Measurements from ENCODE around the gene COL23A1.

The COL23A1 gene

DNA sequence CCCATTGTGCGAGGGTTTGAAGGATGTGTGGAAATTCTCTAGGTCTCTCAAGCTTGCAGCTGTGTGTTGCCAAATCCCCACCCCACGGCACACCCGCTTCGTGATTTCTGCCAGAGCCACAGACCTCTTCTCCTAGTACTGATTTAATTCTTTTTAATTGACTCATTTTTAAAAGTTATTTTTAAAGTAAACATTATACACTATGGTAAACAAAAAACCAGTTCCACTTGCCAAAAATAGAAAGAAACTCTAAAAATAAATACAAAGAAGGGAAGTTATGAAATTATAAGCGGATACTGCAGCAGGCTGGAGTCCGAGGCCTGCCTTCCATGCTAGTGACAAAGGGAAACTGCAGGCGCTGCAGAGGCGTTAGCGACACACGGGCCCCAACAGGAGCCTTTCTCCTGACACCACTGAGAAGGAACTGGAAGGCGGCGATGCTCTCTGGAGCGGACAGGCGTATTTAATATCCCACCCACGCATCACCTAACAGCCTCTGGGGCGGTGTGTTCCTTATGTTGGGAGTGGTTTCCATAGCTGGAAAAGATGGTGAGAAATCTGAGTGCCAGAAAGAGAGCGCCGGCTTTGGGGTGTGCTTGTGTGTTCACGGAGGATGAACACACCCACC is 122.5 kb downstream of the COL23A1 start:
- no peak overlapping the region for H3K4me2 ChIP-seq (ENCODE audit: low read length)

DNA sequence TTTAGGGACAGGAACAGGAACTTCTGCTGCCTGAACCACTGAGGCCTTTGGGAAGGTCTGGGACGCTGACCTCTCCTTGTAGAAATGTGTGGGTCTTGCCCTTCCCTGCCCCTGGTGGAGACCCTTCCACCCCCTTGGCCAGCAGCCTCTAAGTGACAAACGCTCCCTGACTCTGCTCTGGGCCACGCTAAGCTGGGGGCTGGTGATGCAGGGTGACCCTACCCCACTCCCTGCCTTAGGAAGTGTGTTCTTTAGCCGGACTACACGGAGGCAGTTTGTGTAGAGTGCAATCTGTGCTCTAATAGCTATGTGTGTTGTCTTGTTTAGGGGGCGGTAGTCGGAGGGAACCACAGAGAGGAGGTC is 123.0 kb downstream of the COL23A1 start:
- Histone ChIP-seq H3K27ac (ENCODE audit: low read length) (no peak overlapping the region), H3K4me1 (ENCODE audit: low read length) (no peaks in the 10 kb centered on the region)
- TF ChIP-seq EZH2phosphoT487 (IDR thresholded peaks at IDR 0.05; ENCODE audit: low read depth) = no peak
- TF ChIP-seq CTCF (IDR thresholded peaks at IDR 0.05; ENCODE audit: low read depth, low read length) = no peak

More for the DNA sequence above, 122.5 kb downstream of the COL23A1 start:
- no peak overlapping the region for H2AFZ ChIP-seq (ENCODE audit: low read depth, low read length)
- no peaks in the 10 kb centered on the region for H3K9me3 ChIP-seq (ENCODE audit: insufficient read depth, low read length)
- no peaks in the 10 kb centered on the region for H3K79me2 ChIP-seq (ENCODE audit: low read length)
- no peak for TF ChIP-seq EZH2phosphoT487 (IDR thresholded peaks at IDR 0.05; ENCODE audit: low read depth)
- H3K36me3 ChIP-seq (replicated peaks; ENCODE audit: low read depth, low read length) = no peaks in the 10 kb centered on the region
- no peak overlapping the region for H3K4me3 ChIP-seq (ENCODE audit: low read length)
- H3K27me3 ChIP-seq (ENCODE audit: low read depth, low read length) = no peaks in the 10 kb centered on the region
- H3K9ac ChIP-seq (ENCODE audit: low read length) = no peak overlapping the region
- H3K27ac ChIP-seq (ENCODE audit: low read length) = no peak overlapping the region
- H3K4me1 ChIP-seq (ENCODE audit: low read length) = no peaks in the 10 kb centered on the region
- H4K20me1 ChIP-seq (ENCODE audit: insufficient read depth, low read length) = no peaks in the 10 kb centered on the region

DNA sequence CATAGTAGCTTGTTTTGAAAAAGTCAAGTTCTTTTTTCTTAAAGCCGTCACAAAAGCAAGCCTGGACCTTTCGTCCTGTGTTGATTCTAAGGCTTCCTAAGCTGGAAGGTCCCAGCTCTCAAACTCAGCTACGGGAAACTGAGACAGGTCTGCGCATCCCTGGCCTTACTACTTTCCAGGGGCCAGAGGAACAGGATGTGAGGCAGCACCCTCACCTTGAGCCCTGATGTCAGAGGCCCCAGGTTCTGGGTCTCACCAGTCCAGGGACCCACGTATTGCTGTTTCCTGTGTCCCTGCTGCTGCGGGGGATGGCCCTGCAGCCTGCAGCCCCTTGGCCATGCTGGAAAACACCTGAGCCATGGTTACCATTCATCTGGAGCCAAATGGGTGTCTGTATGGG is 123.9 kb downstream of the COL23A1 start:
- no peak overlapping the region for H3K4me3 ChIP-seq (ENCODE audit: low read length)
- TF ChIP-seq EZH2phosphoT487 (IDR thresholded peaks at IDR 0.05; ENCODE audit: low read depth) = no peak
- no peak for TF ChIP-seq CTCF (IDR thresholded peaks at IDR 0.05; ENCODE audit: low read depth, low read length)
- H3K27me3 ChIP-seq (ENCODE audit: low read depth, low read length) = no peaks in the 10 kb centered on the region
- no peaks in the 10 kb centered on the region for H3K79me2 ChIP-seq (ENCODE audit: low read length)
- no peaks in the 10 kb centered on the region for H3K4me1 ChIP-seq (ENCODE audit: low read length)
- no peaks in the 10 kb centered on the region for H4K20me1 ChIP-seq (ENCODE audit: insufficient read depth, low read length)
- no peaks in the 10 kb centered on the region for H3K36me3 ChIP-seq (replicated peaks; ENCODE audit: low read depth, low read length)
- no peak overlapping the region for H3K4me2 ChIP-seq (ENCODE audit: low read length)
- no peak overlapping the region for H3K27ac ChIP-seq (ENCODE audit: low read length)
- no peak overlapping the region for H3K9ac ChIP-seq (ENCODE audit: low read length)
- H3K9me3 ChIP-seq (ENCODE audit: insufficient read depth, low read length) = no peaks in the 10 kb centered on the region
- no peak overlapping the region for H2AFZ ChIP-seq (ENCODE audit: low read depth, low read length)

More for the DNA sequence above, 123.0 kb downstream of the COL23A1 start:
- Histone ChIP-seq H3K9ac (ENCODE audit: low read length) (no peak overlapping the region), H3K79me2 (ENCODE audit: low read length) (no peaks in the 10 kb centered on the region), H3K4me2 (ENCODE audit: low read length) (no peak overlapping the region), H3K4me3 (ENCODE audit: low read length) (no peak overlapping the region), H3K27me3 (ENCODE audit: low read depth, low read length) (no peaks in the 10 kb centered on the region), H4K20me1 (ENCODE audit: insufficient read depth, low read length) (no peaks in the 10 kb centered on the region), H2AFZ (ENCODE audit: low read depth, low read length) (no peak overlapping the region), H3K36me3 (replicated peaks; ENCODE audit: low read depth, low read length) (no peaks in the 10 kb centered on the region), H3K9me3 (ENCODE audit: insufficient read depth, low read length) (no peaks in the 10 kb centered on the region)

DNA sequence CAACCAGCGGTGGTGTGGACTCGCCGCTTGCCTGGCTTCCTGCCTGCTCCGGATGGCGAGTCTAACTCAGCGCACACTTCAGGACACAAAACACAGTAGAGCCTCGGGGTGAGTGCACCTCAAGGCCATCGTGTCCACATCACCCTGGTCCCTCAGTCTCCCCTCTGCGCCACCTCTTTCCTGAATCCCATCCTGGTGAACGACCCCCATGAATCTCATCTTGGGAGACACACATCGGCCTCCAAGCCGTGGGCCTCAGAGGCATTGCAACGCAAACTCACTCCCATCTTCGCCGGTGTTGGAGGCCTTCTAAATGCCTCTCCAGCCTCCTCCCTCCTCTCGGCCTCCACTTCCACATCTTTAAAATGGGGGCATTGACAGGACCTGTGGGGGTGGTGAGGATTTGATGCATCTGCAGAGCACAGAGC is 124.3 kb downstream of the COL23A1 start:
- Histone ChIP-seq H3K79me2 (ENCODE audit: low read length) (no peaks in the 10 kb centered on the region), H3K27me3 (ENCODE audit: low read depth, low read length) (no peaks in the 10 kb centered on the region), H3K9ac (ENCODE audit: low read length) (no peak overlapping the region), H3K4me3 (ENCODE audit: low read length) (no peak overlapping the region), H4K20me1 (ENCODE audit: insufficient read depth, low read length) (no peaks in the 10 kb centered on the region), H2AFZ (ENCODE audit: low read depth, low read length) (no peak overlapping the region), H3K4me2 (ENCODE audit: low read length) (no peak overlapping the region), H3K27ac (ENCODE audit: low read length) (no peak overlapping the region), H3K36me3 (replicated peaks; ENCODE audit: low read depth, low read length) (no peaks in the 10 kb centered on the region), H3K9me3 (ENCODE audit: insufficient read depth, low read length) (no peaks in the 10 kb centered on the region), H3K4me1 (ENCODE audit: low read length) (no peaks in the 10 kb centered on the region)
- TF ChIP-seq CTCF (IDR thresholded peaks at IDR 0.05; ENCODE audit: low read depth, low read length) (no peak), EZH2phosphoT487 (IDR thresholded peaks at IDR 0.05; ENCODE audit: low read depth) (no peak)

All from OCI-LY3 (cell line).